Endothelial cell of umbilical vein (primary cell): Measurements from ENCODE around the gene NFKBIE. TPM values are rescaled to one million over a fixed set of nuclear protein-coding genes. Genes with fewer than 3 reads are reported as not detected.

Experiments
- BruUV-seq: library from RNA; stranded (reverse); fragments of 400-500 nt; replicated peaks from 2 replicates; lab custom pipeline; 2021; lab: Mats Ljungman, UMichigan
- CTCF ChIA-PET: fragments of 300-600, 350-600 bp; sonication (Branson Sonifier 250); formaldehyde crosslinking; loops from one replicate; lab custom pipeline; 2021; ENCODE audit warnings: antibody characterized with exemption, inconsistent platforms; lab: Charles Lee
- POLR2A ChIA-PET: fragments of 300-600, 350-600 bp; sonication (Branson Sonifier 250); formaldehyde crosslinking; loops from one replicate; lab custom pipeline; 2021; ENCODE audit warnings: antibody characterized with exemption, inconsistent platforms; lab: Charles Lee
- DNase-seq: peaks from one replicate; pipeline ENCODE4 v3.0.0-alpha.2; 2011; ENCODE audit warnings: low read depth, low spot score
- FAIRE-seq: peaks from 2 replicates; lab custom pipeline; 2011; peaks lifted over from hg19 to GRCh38; lab: Jason Lieb, UNC
- H2AFZ ChIP-seq: 2 replicates; pipeline ENCODE4 v1.6.0; 2012; ENCODE audit warnings: low read depth, low read length, control low read depth, inconsistent platforms
- H3K27ac ChIP-seq: 2 replicates; pipeline ENCODE4 v1.5.1; 2011; ENCODE audit warnings: low read depth, mild to moderate bottlenecking, control low read depth, low read length, moderate library complexity; ENCODE audit not compliant: insufficient read depth
- H3K27me3 ChIP-seq, 2 experiments: 2 replicates each; pipeline versions ENCODE4 v1.6.0 to v1.6.1; 2011; ENCODE audit warnings: low read length in 2 of 2, mixed read lengths in 1 of 2; ENCODE audit not compliant: control insufficient read depth in 2 of 2, insufficient read depth in 2 of 2
- H3K36me3 ChIP-seq, 2 experiments: 2 replicates in 1 of 2; 3 replicates in 1 of 2; pipeline ENCODE4 v1.5.1; 2011; ENCODE audit warnings: low read length in 2 of 2, mild to moderate bottlenecking in 1 of 2, moderate library complexity in 1 of 2; ENCODE audit not compliant: control insufficient read depth in 2 of 2, insufficient read depth in 2 of 2; ENCODE audit errors: extremely low read depth in 1 of 2
- H3K4me1 ChIP-seq: 3 replicates; pipeline ENCODE4 v1.5.1; 2011; ENCODE audit warnings: mild to moderate bottlenecking, low read length; ENCODE audit not compliant: control insufficient read depth, insufficient read depth; ENCODE audit errors: extremely low read depth
- H3K4me2 ChIP-seq: 2 replicates; pipeline ENCODE4 v1.6.1; 2011; ENCODE audit warnings: low read length, control low read depth, mixed read lengths; ENCODE audit not compliant: insufficient read depth
- H3K4me3 ChIP-seq, 3 experiments: fragments of 200-600 bp in 1 of 3; sonication (generic), shearing (Covaris generic) in 1 of 3; replicated peaks in 1 of 3; 2 replicates each; pipeline ENCODE4 v1.5.1; 2011 to 2016; ENCODE audit warnings: control low read depth in 3 of 3, low read length in 3 of 3, mild to moderate bottlenecking in 2 of 3, inconsistent platforms in 1 of 3, low read depth in 1 of 3, moderate library complexity in 1 of 3; ENCODE audit not compliant: insufficient read depth in 1 of 3
- H3K79me2 ChIP-seq: 2 replicates; pipeline ENCODE4 v1.6.0; 2012; ENCODE audit warnings: low read length, inconsistent platforms; ENCODE audit not compliant: control insufficient read depth, insufficient read depth
- H3K9ac ChIP-seq: replicated peaks from 2 replicates; pipeline ENCODE3; 2011; ENCODE audit warnings: low read length, control low read depth; ENCODE audit not compliant: insufficient read depth; ENCODE audit errors: extremely low read depth
- H3K9me1 ChIP-seq: replicated peaks from 3 replicates; pipeline ENCODE4 v1.6.0; 2011; ENCODE audit warnings: mild to moderate bottlenecking, low read length; ENCODE audit not compliant: control insufficient read depth, insufficient read depth; ENCODE audit errors: extremely low read depth
- H3K9me3 ChIP-seq: replicated peaks from 2 replicates; pipeline ENCODE4 v1.5.1; 2012; ENCODE audit warnings: low read length, inconsistent platforms; ENCODE audit not compliant: control insufficient read depth, insufficient read depth
- H4K20me1 ChIP-seq: replicated peaks from 2 replicates; pipeline ENCODE3; 2011; ENCODE audit warnings: mild to moderate bottlenecking, low read length; ENCODE audit not compliant: control insufficient read depth, insufficient read depth; ENCODE audit errors: extremely low read depth
- EZH2 ChIP-seq: IDR thresholded peaks from 2 replicates; pipeline ENCODE4 v1.6.1; 2012; ENCODE audit warnings: borderline replicate concordance, low read depth, mild to moderate bottlenecking, moderate library complexity, low read length, inconsistent platforms; ENCODE audit not compliant: severe bottlenecking
- FOS ChIP-seq: IDR thresholded peaks from 2 replicates; pipeline ENCODE4 v1.6.1; 2011; ENCODE audit warnings: mild to moderate bottlenecking, low read length, moderate library complexity, borderline replicate concordance; ENCODE audit not compliant: insufficient read depth
- GATA2 ChIP-seq: IDR thresholded peaks from 2 replicates; pipeline ENCODE4 v1.7.0; 2011; ENCODE audit warnings: low read depth, mild to moderate bottlenecking, moderate library complexity, mixed read lengths, low read length; ENCODE audit not compliant: insufficient read length, insufficient read depth
- POLR2A ChIP-seq: IDR thresholded peaks from 2 replicates; pipeline ENCODE4 v1.6.1; 2012; ENCODE audit warnings: low read depth, mild to moderate bottlenecking, control low read depth, low read length
- POLR2AphosphoS5 ChIP-seq: IDR thresholded peaks from 2 replicates; pipeline ENCODE4 v1.6.1; 2012; ENCODE audit warnings: low read depth, mild to moderate bottlenecking, control low read depth, low read length, moderate library complexity; ENCODE audit not compliant: insufficient read depth
- dilution Hi-C: fragments of 300-500 bp; cut with MboI; formaldehyde crosslinking; loops from one replicate; pipeline ENCODE4 v1.15.0; 2019; ENCODE audit warnings: low sequenced_read_pairs; ENCODE audit not compliant: extremely low pct_ligation_motif_present
- intact Hi-C: fragments of 100-400 bp; cut with micrococcal nuclease; formaldehyde crosslinking; loops from one replicate; pipeline ENCODE4 v1.10.0; 2022
- polyA plus RNA-seq, 4 experiments: library from polyadenylated mRNA; depleted of rRNA in 3 of 4; stranded (reverse) in 3 of 4; unstranded in 1 of 4; fragments of >200 nt; gene quantifications; 2 replicates each; pipeline versions ENCODE4 v1.2.1 to v1.2.3, GENCODE V29; 2011 to 2012; ENCODE audit warnings: missing spikeins in 1 of 4
- total RNA-seq: library from RNA; stranded (reverse); gene quantifications from 2 replicates; pipeline ENCODE4 v1.2.3, GENCODE V29; 2021

Gene NFKBIE
- total and polyA plus RNA-seq, 2 donors (not counting 3 experiments of a cell fraction or from before 2014, with no cell fraction given) = 19.0 to 22.6 TPM

DNA sequence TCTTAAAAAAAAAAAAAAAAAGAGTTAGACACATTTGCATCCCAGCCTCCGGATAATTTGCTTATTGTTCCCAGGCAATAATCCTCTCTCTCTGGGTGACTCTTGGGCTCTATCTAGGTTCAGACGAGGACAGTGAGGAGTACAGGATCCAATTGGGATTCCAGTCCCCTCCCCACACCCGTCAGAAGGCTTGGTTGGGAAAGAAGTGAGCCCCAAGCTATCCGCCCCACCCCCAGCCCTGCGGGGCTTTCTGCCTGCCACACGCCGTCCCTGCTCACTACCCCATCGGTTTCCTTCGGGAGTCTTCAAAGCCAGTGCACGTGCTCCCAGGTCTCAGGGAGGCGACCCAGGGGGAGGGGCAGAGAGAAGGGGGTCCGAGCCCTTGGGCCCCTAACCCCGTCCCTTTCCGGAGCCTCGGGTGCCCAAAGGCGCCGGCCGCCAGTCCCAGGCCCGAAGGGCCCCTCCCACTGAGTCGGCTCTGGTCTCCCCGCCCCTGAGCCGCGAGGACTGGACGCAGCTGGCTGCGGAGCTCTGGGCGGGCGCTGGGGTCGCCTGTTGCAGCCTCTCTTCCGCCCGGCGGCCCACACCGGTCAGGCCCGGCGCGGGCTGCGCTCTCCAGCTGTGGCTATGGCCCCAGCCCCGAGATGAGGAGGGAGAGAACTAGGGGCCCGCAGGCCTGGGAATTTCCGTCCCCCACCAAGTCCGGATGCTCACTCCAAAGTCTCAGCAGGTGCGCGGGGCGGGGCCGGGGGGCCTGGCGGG lies 46.1 kb downstream of the NFKBIE start:
- dilution Hi-C loops (no loop called here), intact Hi-C loops (no loop called here)
- no peaks in the 10 kb centered on the region for H4K20me1 ChIP-seq
- DNase-seq (peak; percentile 87), FAIRE-seq (peak; percentile 92)
- TSS peak; percentile 63 for BruUV-seq
- peak overlapping the region; percentile 82 for H2AFZ ChIP-seq
- peak overlapping the region; percentile 64 for H3K4me2 ChIP-seq
- H3K79me2 ChIP-seq = peaks cover 32% of the 10 kb centered on the region
- peak overlapping the region; percentile 89 for H3K9ac ChIP-seq
- H3K4me1 ChIP-seq = peaks cover 43% of the 10 kb centered on the region
- no peaks in the 10 kb centered on the region for H3K36me3 ChIP-seq
- H3K9me1 ChIP-seq = no peaks in the 10 kb centered on the region
- ChIA-PET POLR2A (interaction anchor here (1.0 to 1.3 kb wide), 2 partner anchors 28 to 42 kb away, joined by 4 to 6 read pairs; partner anchors contain the start of gene HSP90AB1), CTCF (interaction anchor here (0.7 to 9.2 kb wide), 8 partner anchors 15 to 47 kb away, joined by 3 to 91 read pairs (median 4); partner anchors contain the start of gene HSP90AB1)
- TF ChIP-seq EZH2 = no peak
- no peak for TF ChIP-seq GATA2
- TF ChIP-seq FOS = peak; percentile 9
- peak; percentile 58 for TF ChIP-seq POLR2A
- TF ChIP-seq POLR2AphosphoS5 = peak; percentile 98
- H3K27ac ChIP-seq = peak overlapping the region; percentile 86
- peak overlapping the region; percentile 5 to 53 (median 48) for H3K4me3 ChIP-seq
- no peaks in the 10 kb centered on the region for H3K9me3 ChIP-seq
- no peaks in the 10 kb centered on the region for H3K27me3 ChIP-seq
